DOHH2 (cell line): ENCODE data around the gene MBD5.
A peak's percentile ranks its signal among the peaks of the same experiment; 100 is the strongest.

ENCODE experiments used
- H3F3A ChIP-seq: fragments of 200-600 bp; sonication (generic), shearing (Covaris generic); 2 replicates; pipeline ENCODE4 v1.6.0; 2016; ENCODE audit warnings: antibody characterized with exemption, mild to moderate bottlenecking; ENCODE audit not compliant: control insufficient read depth, insufficient read depth
- H3K27ac ChIP-seq: fragments of 200-600 bp; sonication (generic); 2 replicates; pipeline ENCODE4 v1.5.1; 2014; ENCODE audit warnings: low read depth, mild to moderate bottlenecking, low read length, moderate library complexity
- H3K27me3 ChIP-seq: fragments of 200-600 bp; sonication (generic); 2 replicates; pipeline ENCODE4 v1.6.1; 2014; ENCODE audit warnings: mild to moderate bottlenecking, low read length, mixed read lengths; ENCODE audit not compliant: control insufficient read depth
- H3K36me3 ChIP-seq: fragments of 200-600 bp; sonication (generic); 2 replicates; pipeline ENCODE4 v1.6.1; 2014; ENCODE audit warnings: mild to moderate bottlenecking, low read length, moderate library complexity, mixed read lengths; ENCODE audit not compliant: control insufficient read depth
- H3K4me1 ChIP-seq: fragments of 200-600 bp; sonication (generic); 2 replicates; pipeline ENCODE4 v1.6.1; 2014; ENCODE audit warnings: mild to moderate bottlenecking, low read length, mixed read lengths; ENCODE audit not compliant: control insufficient read depth
- H3K4me2 ChIP-seq: fragments of 200-600 bp; sonication (generic); 2 replicates; pipeline ENCODE4 v1.6.0; 2014; ENCODE audit warnings: mild to moderate bottlenecking, low read length, moderate library complexity
- H3K4me3 ChIP-seq: fragments of 200-600 bp; sonication (generic); 2 replicates; pipeline ENCODE4 v1.5.1; 2014; ENCODE audit warnings: mild to moderate bottlenecking, low read length, mixed read lengths
- H3K79me2 ChIP-seq: fragments of 200-600 bp; sonication (generic); 2 replicates; pipeline ENCODE4 v1.6.1; 2014; ENCODE audit warnings: mild to moderate bottlenecking, low read length, mixed read lengths; ENCODE audit not compliant: control insufficient read depth
- H3K9me2 ChIP-seq: fragments of 200-600 bp; sonication (generic); replicated peaks from 2 replicates; pipeline ENCODE4 v1.6.1; 2014; ENCODE audit warnings: mild to moderate bottlenecking, low read length, mixed read lengths; ENCODE audit not compliant: control insufficient read depth
- H3K9me3 ChIP-seq: fragments of 200-600 bp; sonication (generic); 2 replicates; pipeline ENCODE4 v1.6.1; 2014; ENCODE audit warnings: antibody characterized with exemption, low read length, mixed read lengths; ENCODE audit not compliant: control insufficient read depth, insufficient read depth
- H4K20me1 ChIP-seq: fragments of 200-600 bp; sonication (generic); 2 replicates; pipeline ENCODE4 v1.6.0; 2014; ENCODE audit warnings: low read depth, mild to moderate bottlenecking, antibody characterized with exemption, low read length, moderate library complexity; ENCODE audit not compliant: control insufficient read depth, insufficient read depth
- EZH2phosphoT487 ChIP-seq: fragments of 200-600 bp; sonication (generic); IDR thresholded peaks from 2 replicates; pipeline ENCODE4 v1.6.1; 2017; ENCODE audit warnings: borderline replicate concordance, mild to moderate bottlenecking, antibody characterized with exemption, low read length, moderate library complexity, mixed read lengths
- TF ChIP-seq, protein P1 (sequence below): fragments of 200-600 bp; sonication (generic); IDR thresholded peaks from one replicate; pipeline ENCODE4 v1.5.1; 2014; ENCODE audit warnings: antibody characterized with exemption, mild to moderate bottlenecking, low read depth, low read length; ENCODE audit not compliant: poor library complexity, severe bottlenecking

The MBD5 gene

GRCh38 chr2:148013876-148014275 lies 7.0 kb upstream of the MBD5 start:
- TF ChIP-seq, protein P1, sequence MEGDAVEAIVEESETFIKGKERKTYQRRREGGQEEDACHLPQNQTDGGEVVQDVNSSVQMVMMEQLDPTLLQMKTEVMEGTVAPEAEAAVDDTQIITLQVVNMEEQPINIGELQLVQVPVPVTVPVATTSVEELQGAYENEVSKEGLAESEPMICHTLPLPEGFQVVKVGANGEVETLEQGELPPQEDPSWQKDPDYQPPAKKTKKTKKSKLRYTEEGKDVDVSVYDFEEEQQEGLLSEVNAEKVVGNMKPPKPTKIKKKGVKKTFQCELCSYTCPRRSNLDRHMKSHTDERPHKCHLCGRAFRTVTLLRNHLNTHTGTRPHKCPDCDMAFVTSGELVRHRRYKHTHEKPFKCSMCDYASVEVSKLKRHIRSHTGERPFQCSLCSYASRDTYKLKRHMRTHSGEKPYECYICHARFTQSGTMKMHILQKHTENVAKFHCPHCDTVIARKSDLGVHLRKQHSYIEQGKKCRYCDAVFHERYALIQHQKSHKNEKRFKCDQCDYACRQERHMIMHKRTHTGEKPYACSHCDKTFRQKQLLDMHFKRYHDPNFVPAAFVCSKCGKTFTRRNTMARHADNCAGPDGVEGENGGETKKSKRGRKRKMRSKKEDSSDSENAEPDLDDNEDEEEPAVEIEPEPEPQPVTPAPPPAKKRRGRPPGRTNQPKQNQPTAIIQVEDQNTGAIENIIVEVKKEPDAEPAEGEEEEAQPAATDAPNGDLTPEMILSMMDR: no peak
- no peak for TF ChIP-seq EZH2phosphoT487
- Histone ChIP-seq H3K4me2 (no peak overlapping the region), H4K20me1 (no peaks in the 10 kb centered on the region)

DNA sequence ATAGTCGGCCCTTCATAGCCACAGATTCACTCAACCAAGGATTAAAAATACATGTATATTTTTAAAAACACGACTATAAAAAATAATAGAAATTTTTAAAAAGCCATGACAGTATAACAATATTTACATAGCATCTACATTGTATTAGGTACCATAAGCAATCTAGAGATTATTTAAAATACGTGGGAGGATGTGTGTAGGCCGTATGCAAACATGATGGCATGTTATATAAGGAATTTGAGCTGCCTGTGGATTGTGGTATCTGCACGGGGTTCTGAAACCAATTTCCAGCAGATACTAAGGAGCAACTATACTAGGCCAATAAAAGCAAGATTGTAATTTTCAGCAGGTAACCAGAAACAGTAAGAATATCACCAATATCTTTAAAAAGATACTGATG lies 6.3 kb upstream of the MBD5 start:
- Histone ChIP-seq H3K9me2 (no peaks in the 10 kb centered on the region), H3F3A (no peaks in the 10 kb centered on the region), H3K36me3 (peaks cover 5% of the 10 kb centered on the region; the same call in 1 of the 2 replicates), H3K27ac (no peak overlapping the region), H3K9me3 (peaks cover 6% of the 10 kb centered on the region; the same call in 1 of the 2 replicates), H3K4me2 (no peak overlapping the region), H3K27me3 (no peaks in the 10 kb centered on the region), H3K79me2 (peaks cover 98% of the 10 kb centered on the region), H3K4me1 (peaks cover 8% of the 10 kb centered on the region; the same call in 1 of the 2 replicates), H4K20me1 (no peaks in the 10 kb centered on the region), H3K4me3 (no peak overlapping the region)
- no peak for TF ChIP-seq EZH2phosphoT487
- TF ChIP-seq, protein P1: no peak

More at GRCh38 chr2:148013876-148014275, 7.0 kb upstream of the MBD5 start:
- Histone ChIP-seq H3K79me2 (peaks cover 98% of the 10 kb centered on the region), H3K9me3 (peaks cover 6% of the 10 kb centered on the region; the same call in 1 of the 2 replicates), H3K9me2 (no peaks in the 10 kb centered on the region), H3K4me3 (no peak overlapping the region), H3F3A (no peaks in the 10 kb centered on the region), H3K36me3 (peaks cover 5% of the 10 kb centered on the region; the same call in 1 of the 2 replicates), H3K27me3 (no peaks in the 10 kb centered on the region), H3K27ac (no peak overlapping the region), H3K4me1 (0 out of 2 replicates have a peak, but pooled peaks cover 4% of the 10 kb centered on the region)

GRCh38 chr2:148020111-148021058 lies 506 bp upstream of the MBD5 start, which contains the start of gene ORC4:
ORC4 (minus strand) TSS chr2:148020737; CDS start chr2:147975958, 44,779 bp downstream.
- H4K20me1 ChIP-seq: no peaks in the 10 kb centered on the region
- H3K9me2 ChIP-seq: no peaks in the 10 kb centered on the region

More at GRCh38 chr2:148020111-148021058, 506 bp upstream of the MBD5 start, which contains the start of gene ORC4:
- Histone ChIP-seq H3K36me3 (no peaks in the 10 kb centered on the region), H3K4me2 (peak within 1 kb of the TSS; percentile 80), H3K4me3 (peak within 1 kb of the TSS; percentile 99), H3K27me3 (no peaks in the 10 kb centered on the region), H3F3A (no peaks in the 10 kb centered on the region), H3K9me3 (no peaks in the 10 kb centered on the region), H3K79me2 (peaks cover 91% of the 10 kb centered on the region), H3K4me1 (peaks cover 27% of the 10 kb centered on the region), H3K27ac (peak within 1 kb of the TSS; percentile 68)
- TF ChIP-seq, protein P1: peak; percentile 42
- no peak for TF ChIP-seq EZH2phosphoT487
